ENCODE measurements around the gene DAPK1. TPM values are rescaled to one million over a fixed set of nuclear protein-coding genes. Genes with fewer than 3 reads are reported as not detected.

The DAPK1 gene
- total and polyA plus RNA-seq, 3 donors from 2014 or later = 35.1 to 74.6 (median 71.0) TPM

DNA sequence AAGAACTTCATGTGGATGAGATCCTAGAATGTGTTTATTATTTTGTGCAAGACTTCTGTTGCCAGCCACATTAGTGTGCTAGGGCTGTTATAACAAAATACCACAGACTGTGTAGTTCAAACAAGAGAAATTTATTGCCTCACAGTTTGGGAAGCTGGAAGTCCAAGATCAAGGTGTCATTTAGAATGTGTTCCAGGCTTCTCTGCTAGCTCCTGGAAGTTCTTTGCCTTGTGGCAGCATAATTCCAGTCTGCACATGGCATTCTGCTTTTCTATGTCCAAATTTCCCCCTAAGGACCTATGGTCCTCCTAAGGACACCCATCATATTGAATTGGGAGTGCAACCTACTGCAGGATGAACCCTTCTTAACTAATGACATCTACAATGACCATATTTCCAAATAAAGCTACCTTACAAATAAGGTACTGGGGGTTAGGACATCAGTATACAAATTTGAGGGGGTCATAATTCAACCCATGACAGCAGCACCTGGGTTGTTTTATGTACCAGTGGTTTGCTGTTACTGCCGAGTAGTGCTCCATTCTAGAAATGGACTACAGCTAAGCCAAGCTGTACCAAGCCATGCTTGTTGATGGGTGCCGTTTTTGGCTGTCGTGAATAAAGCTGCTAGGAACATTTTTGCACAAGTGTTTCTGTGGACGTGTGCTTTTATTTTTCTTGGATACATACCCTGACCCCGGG is 52.7 kb downstream of the DAPK1 start:
- DNase-seq = no peak
- intact Hi-C loops (cut with DNase I; ENCODE audit: low total_unique reads) = no loop called here
- WGBS, 2 donors = 73 to 81% methylated on average over 5 of the region's 5 CpGs
- Histone ChIP-seq H3K36me3 (ENCODE audit: low read depth, missing control alignments) (no peaks in the 10 kb centered on the region), H3K4me1 (peaks cover 10% of the 10 kb centered on the region), H3K4me3 (no peak overlapping the region), H3K27me3 (no peaks in the 10 kb centered on the region), H3K9me3 (no peaks in the 10 kb centered on the region), H3K27ac (no peak overlapping the region)
- TF ChIP-seq POLR2A (IDR thresholded peaks at IDR 0.05) = no peak
- TF ChIP-seq, protein P1, sequence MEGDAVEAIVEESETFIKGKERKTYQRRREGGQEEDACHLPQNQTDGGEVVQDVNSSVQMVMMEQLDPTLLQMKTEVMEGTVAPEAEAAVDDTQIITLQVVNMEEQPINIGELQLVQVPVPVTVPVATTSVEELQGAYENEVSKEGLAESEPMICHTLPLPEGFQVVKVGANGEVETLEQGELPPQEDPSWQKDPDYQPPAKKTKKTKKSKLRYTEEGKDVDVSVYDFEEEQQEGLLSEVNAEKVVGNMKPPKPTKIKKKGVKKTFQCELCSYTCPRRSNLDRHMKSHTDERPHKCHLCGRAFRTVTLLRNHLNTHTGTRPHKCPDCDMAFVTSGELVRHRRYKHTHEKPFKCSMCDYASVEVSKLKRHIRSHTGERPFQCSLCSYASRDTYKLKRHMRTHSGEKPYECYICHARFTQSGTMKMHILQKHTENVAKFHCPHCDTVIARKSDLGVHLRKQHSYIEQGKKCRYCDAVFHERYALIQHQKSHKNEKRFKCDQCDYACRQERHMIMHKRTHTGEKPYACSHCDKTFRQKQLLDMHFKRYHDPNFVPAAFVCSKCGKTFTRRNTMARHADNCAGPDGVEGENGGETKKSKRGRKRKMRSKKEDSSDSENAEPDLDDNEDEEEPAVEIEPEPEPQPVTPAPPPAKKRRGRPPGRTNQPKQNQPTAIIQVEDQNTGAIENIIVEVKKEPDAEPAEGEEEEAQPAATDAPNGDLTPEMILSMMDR (IDR thresholded peaks at IDR 0.05) = no peak

DNA sequence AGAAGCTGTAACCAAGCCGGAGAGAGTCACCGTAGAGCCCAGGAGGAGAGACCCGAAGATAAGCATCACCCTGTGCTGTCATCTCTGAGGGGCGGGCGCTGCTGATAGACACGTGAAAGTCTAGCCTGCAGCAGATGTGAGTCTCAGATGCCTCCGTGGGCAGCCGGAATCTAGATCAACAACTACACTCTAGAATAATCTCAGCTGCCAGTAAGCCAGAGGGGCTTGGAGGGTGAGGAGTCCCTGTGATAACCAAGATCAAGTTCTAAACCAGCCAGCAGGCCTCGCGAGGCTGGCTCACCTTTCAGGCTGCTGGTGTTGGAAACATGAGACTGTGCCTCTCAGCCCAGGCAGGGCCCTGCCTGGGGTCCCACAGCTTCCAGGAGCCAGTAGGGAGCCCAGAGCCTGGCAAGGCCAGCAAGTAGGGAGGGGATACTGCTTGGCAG is 54.1 kb downstream of the DAPK1 start:
- Histone ChIP-seq H3K4me1 (peaks cover 10% of the 10 kb centered on the region), H3K27me3 (no peaks in the 10 kb centered on the region), H3K27ac (no peak overlapping the region), H3K4me3 (no peak overlapping the region), H3K9me3 (no peaks in the 10 kb centered on the region), H3K36me3 (ENCODE audit: low read depth, missing control alignments) (no peaks in the 10 kb centered on the region)
- WGBS, 2 donors = 81 to 88% methylated on average over 6 to 10 of the region's 10 CpGs
- TF ChIP-seq POLR2A (IDR thresholded peaks at IDR 0.05) = no peak
- no peak for DNase-seq
- intact Hi-C loops (cut with DNase I; ENCODE audit: low total_unique reads) = no loop called here

DNA sequence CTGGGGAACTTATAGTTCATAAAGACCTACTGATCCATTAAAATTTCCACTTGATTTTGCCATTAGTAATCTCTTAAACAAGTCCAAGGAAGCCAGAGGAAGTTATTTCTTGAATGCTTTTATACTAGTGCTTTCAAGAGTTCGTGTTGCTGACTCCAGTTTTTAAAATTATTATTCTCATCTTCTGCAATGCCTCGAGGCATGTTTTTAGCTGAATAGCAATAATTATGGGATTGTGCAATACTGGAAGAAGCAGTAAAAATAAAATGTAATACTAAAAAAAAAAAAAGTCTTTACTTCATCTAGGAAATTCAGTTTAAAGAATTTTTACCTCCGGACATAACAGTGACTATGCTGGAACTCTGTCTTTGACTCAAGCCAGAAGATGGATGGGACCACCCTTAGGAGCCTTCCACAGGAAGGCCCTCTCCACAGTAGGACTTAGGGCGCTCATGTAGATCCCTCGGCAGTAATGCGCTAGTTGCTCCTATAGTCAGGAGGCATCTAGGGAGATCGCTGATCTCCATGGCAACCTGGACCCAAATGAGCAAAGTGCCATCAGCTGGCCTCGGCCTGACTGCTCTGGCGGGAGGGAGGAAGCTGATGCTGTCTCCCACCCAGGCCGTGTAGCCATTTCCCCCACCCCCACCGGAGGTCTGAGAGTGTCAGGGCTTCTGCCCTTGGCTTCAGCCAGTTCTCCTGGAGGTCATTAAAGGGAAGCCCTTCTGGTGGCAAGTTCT is 56.7 kb downstream of the DAPK1 start:
- Histone ChIP-seq H3K4me1 (peaks cover 10% of the 10 kb centered on the region), H3K36me3 (ENCODE audit: low read depth, missing control alignments) (no peaks in the 10 kb centered on the region), H3K27me3 (no peaks in the 10 kb centered on the region), H3K9me3 (no peaks in the 10 kb centered on the region), H3K27ac (peak overlapping the region; percentile 44 to 55), H3K4me3 (no peak overlapping the region)
- no peak for TF ChIP-seq POLR2A (IDR thresholded peaks at IDR 0.05)
- TF ChIP-seq, protein P1 (IDR thresholded peaks at IDR 0.05) = no peak
- 69 to 83% methylated on average over 11 of the region's 11 CpGs for WGBS, 2 donors
- no peak for DNase-seq
- intact Hi-C loops (cut with DNase I; ENCODE audit: low total_unique reads) = no loop called here

DNA sequence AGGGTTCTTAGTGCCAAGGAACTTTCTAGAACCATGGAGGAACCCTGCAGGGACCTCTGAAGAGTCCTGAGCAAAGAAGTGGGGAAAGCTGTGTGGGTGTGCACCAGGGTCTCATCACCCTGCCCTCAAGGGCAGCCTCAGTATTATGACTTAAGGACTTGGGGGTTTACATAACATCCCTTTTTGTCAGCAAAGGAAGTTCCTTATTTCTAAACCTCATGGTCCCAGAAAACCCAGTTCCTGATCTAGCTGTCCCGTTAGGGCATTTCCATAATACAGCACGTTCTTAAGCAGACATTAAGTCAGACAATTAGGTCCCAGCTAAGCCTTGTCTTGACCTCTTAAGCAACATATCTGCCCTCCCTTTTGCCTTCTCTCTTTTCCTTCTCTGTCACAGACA is 57.3 kb downstream of the DAPK1 start:
- no peaks in the 10 kb centered on the region for H3K27me3 ChIP-seq
- TF ChIP-seq POLR2A (IDR thresholded peaks at IDR 0.05) = no peak
- TF ChIP-seq, protein P1 (IDR thresholded peaks at IDR 0.05) = no peak
- peak overlapping the region in 1 of 2 donors; percentile 44 for H3K27ac ChIP-seq
- H3K9me3 ChIP-seq = no peaks in the 10 kb centered on the region
- intact Hi-C loops (cut with DNase I; ENCODE audit: low total_unique reads) = no loop called here
- H3K36me3 ChIP-seq (ENCODE audit: low read depth, missing control alignments) = no peaks in the 10 kb centered on the region
- no peak for DNase-seq
- H3K4me3 ChIP-seq = no peak overlapping the region
- peaks cover 10% of the 10 kb centered on the region for H3K4me1 ChIP-seq
- whole genome bisulfite sequencing, 2 donors = 83 to 84% methylated on average over 2 of the region's 2 CpGs

DNA sequence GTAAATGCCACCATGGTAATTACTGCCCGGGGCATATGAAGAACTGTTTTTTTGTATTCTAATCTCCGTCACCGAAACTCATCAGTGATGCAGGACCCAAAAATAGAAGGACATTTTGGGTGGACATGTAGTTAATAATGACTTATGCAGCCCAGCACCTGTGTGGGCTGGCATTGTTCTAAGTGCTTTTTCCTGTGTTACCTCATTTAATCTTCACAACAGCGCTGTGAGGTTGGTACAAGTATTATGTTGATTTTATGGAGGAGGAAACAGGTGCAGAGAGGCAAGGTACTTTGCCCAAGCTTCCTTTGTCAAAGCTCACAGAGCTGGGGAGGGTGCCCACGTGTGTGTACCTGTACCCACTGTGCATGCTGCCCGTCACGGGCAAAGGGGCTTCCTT is 58.4 kb downstream of the DAPK1 start:
- no peaks in the 10 kb centered on the region for H3K36me3 ChIP-seq (ENCODE audit: low read depth, missing control alignments)
- no peak overlapping the region for H3K27ac ChIP-seq
- intact Hi-C loops (cut with DNase I; ENCODE audit: low total_unique reads) = no loop called here
- no peaks in the 10 kb centered on the region for H3K9me3 ChIP-seq
- peaks cover 10% of the 10 kb centered on the region for H3K4me1 ChIP-seq
- no peak overlapping the region for H3K4me3 ChIP-seq
- no peak for DNase-seq
- WGBS, 2 donors = 77 to 84% methylated on average over 6 to 7 of the region's 7 CpGs
- H3K27me3 ChIP-seq = no peaks in the 10 kb centered on the region
- no peak for TF ChIP-seq POLR2A (IDR thresholded peaks at IDR 0.05)
- TF ChIP-seq, protein P1 (IDR thresholded peaks at IDR 0.05) = no peak

All from testis (tissue), 3 donors.